Fibroblast of lung (primary cell): ENCODE measurements around the gene ZSCAN16.

Source experiments
- CTCF ChIP-seq, 2 donors: IDR thresholded peaks in 1 of 2; conservative IDR thresholded peaks in 1 of 2; 1 replicate in 1 of 2; 2 replicates in 1 of 2; pipeline ENCODE4 v1.5.1; 2011 to 2012; ENCODE audit warnings: low read length in 2 of 2, control low read depth in 1 of 2, inconsistent platforms in 1 of 2, low read depth in 1 of 2, mild to moderate bottlenecking in 1 of 2
- EZH2 ChIP-seq: IDR thresholded peaks from 2 replicates; pipeline ENCODE4 v1.5.1; 2012; ENCODE audit warnings: low read length, control low read depth, mild to moderate bottlenecking; ENCODE audit errors: missing control alignments

GRCh38 chr6:28125401-28125800 is 992 bp downstream of the ZSCAN16 start:
- TF ChIP-seq EZH2 (no peak), CTCF (conservative IDR thresholded peaks at IDR 0.05 in 1 of 2, IDR thresholded peaks at IDR 0.05 in 1 of 2; ENCODE audit: low read depth in 1 of 2, low read length in 2 of 2) (no peak)
